Skeletal muscle tissue (tissue), 4 donors: ENCODE data around the gene CTDSPL2. TPM values are rescaled to one million over a fixed set of nuclear protein-coding genes. Genes with fewer than 3 reads are reported as not detected.
"Not testable (repeated sequence)": the region's sequence is repeated elsewhere in the genome, so short reads cannot be mapped to it uniquely, and the experiment has no call there.

ENCODE experiments used
- H3K27ac ChIP-seq: one replicate; pipeline ENCODE4 v1.7.0; 2013; ENCODE audit warnings: mild to moderate bottlenecking, low read depth, low read length, inconsistent platforms
- H3K27me3 ChIP-seq, 3 donors: one replicate each; pipeline ENCODE4 v1.7.0; 2013; ENCODE audit warnings: low read length in 3 of 3; ENCODE audit not compliant: control insufficient read depth in 3 of 3, insufficient read depth in 3 of 3
- H3K36me3 ChIP-seq, 3 donors: one replicate each; pipeline ENCODE4 v1.7.0; 2013; ENCODE audit warnings: low read length in 3 of 3; ENCODE audit not compliant: control insufficient read depth in 3 of 3, insufficient read depth in 3 of 3
- H3K4me1 ChIP-seq, 3 donors: one replicate each; pipeline ENCODE4 v1.7.0; 2013; ENCODE audit warnings: low read length in 3 of 3, mild to moderate bottlenecking in 3 of 3; ENCODE audit not compliant: control insufficient read depth in 3 of 3, insufficient read depth in 3 of 3
- H3K4me3 ChIP-seq, 3 donors: one replicate each; pipeline ENCODE4 v1.7.0; 2013; ENCODE audit warnings: low read length in 3 of 3
- H3K9ac ChIP-seq, 3 donors: one replicate each; pipeline ENCODE4 v1.7.0; 2013; ENCODE audit warnings: low read length in 3 of 3, mild to moderate bottlenecking in 3 of 3, moderate library complexity in 2 of 3, low read depth in 1 of 3
- H3K9me3 ChIP-seq, 3 donors: one replicate each; pipeline ENCODE4 v1.7.0; 2013; ENCODE audit warnings: low read length in 3 of 3; ENCODE audit not compliant: control insufficient read depth in 3 of 3
- total RNA-seq: library from RNA; depleted of rRNA; stranded (reverse); fragments of >200 nt; gene quantifications from one replicate; pipeline ENCODE4 v1.2.3, GENCODE V29; 2014
- donor health status: Osteomylitis.

CTDSPL2 gene
- total RNA-seq, 1 donor from 2014 or later = 59.5 TPM

GRCh38 chr15:44438402-44438801, 11.0 kb downstream of the CTDSPL2 start:
- peaks cover 0 to 2% (median 0%) of the 10 kb centered on the region in 3 donors for H3K36me3 ChIP-seq
- no peak overlapping the region for H3K9ac ChIP-seq
- H3K27ac ChIP-seq = no peak overlapping the region
- peaks cover 0 to 3% (median 3%) of the 10 kb centered on the region in 3 donors for H3K4me1 ChIP-seq
- no peaks in the 10 kb centered on the region for H3K9me3 ChIP-seq
- H3K4me3 ChIP-seq = no peak overlapping the region
- H3K27me3 ChIP-seq = no peaks in the 10 kb centered on the region

- Histone ChIP-seq H3K9ac (no peak overlapping the region), H3K27me3 (no peaks in the 10 kb centered on the region), H3K36me3 (peaks cover 0 to 2% (median 0%) of the 10 kb centered on the region in 3 donors), H3K9me3 (no peaks in the 10 kb centered on the region), H3K4me1 (peaks cover 0 to 3% (median 3%) of the 10 kb centered on the region in 3 donors), H3K27ac (no peak overlapping the region), H3K4me3 (no peak overlapping the region)
Observed at GRCh38 chr15:44441095-44441501, 13.7 kb downstream of the CTDSPL2 start.

- Histone ChIP-seq H3K27me3 (no peaks in the 10 kb centered on the region), H3K36me3 (peaks cover 0 to 9% (median 6%) of the 10 kb centered on the region in 3 donors), H3K27ac (no peak overlapping the region), H3K9me3 (no peaks in the 10 kb centered on the region), H3K9ac (no peak overlapping the region), H3K4me1 (peaks cover 0 to 3% (median 3%) of the 10 kb centered on the region in 3 donors), H3K4me3 (no peak overlapping the region)
Observed at GRCh38 chr15:44443515-44443914, 16.1 kb downstream of the CTDSPL2 start.

- Histone ChIP-seq H3K27me3 (no peaks in the 10 kb centered on the region), H3K9me3 (no peaks in the 10 kb centered on the region), H3K36me3 (peaks cover 0 to 9% (median 6%) of the 10 kb centered on the region in 3 donors), H3K4me3 (no peak overlapping the region), H3K9ac (no peak overlapping the region), H3K27ac (no peak overlapping the region), H3K4me1 (no peaks in the 10 kb centered on the region)
Observed at GRCh38 chr15:44447772-44448376, 20.4 kb downstream of the CTDSPL2 start.

GRCh38 chr15:44450172-44450571, 22.7 kb downstream of the CTDSPL2 start:
- Histone ChIP-seq H3K4me3 (no peak overlapping the region), H3K9me3 (no peaks in the 10 kb centered on the region), H3K9ac (no peak overlapping the region), H3K36me3 (peaks cover 0 to 9% (median 6%) of the 10 kb centered on the region in 3 donors), H3K4me1 (no peaks in the 10 kb centered on the region), H3K27ac (no peak overlapping the region), H3K27me3 (no peaks in the 10 kb centered on the region)

GRCh38 chr15:44453578-44454283, 26.3 kb downstream of the CTDSPL2 start:
- not testable (repeated sequence) for H3K9me3 ChIP-seq, H3K27me3 ChIP-seq, H3K4me3 ChIP-seq, H3K36me3 ChIP-seq, H3K27ac ChIP-seq, H3K4me1 ChIP-seq, H3K9ac ChIP-seq

- Histone ChIP-seq H3K4me1 (no peaks in the 10 kb centered on the region), H3K9ac (no peak overlapping the region), H3K27me3 (no peaks in the 10 kb centered on the region), H3K4me3 (no peak overlapping the region), H3K27ac (no peak overlapping the region), H3K9me3 (no peaks in the 10 kb centered on the region), H3K36me3 (peaks cover 0 to 9% (median 6%) of the 10 kb centered on the region in 3 donors)
Observed at GRCh38 chr15:44458429-44458828, 31.0 kb downstream of the CTDSPL2 start.

GRCh38 chr15:44468709-44469385, 41.4 kb downstream of the CTDSPL2 start:
- Histone ChIP-seq H3K9ac (no peak overlapping the region), H3K4me3 (no peak overlapping the region), H3K9me3 (peaks cover 0 to 2% (median 0%) of the 10 kb centered on the region in 3 donors), H3K4me1 (no peaks in the 10 kb centered on the region), H3K27ac (no peak overlapping the region), H3K36me3 (peaks cover 0 to 7% (median 6%) of the 10 kb centered on the region in 3 donors), H3K27me3 (no peaks in the 10 kb centered on the region)

- H3K36me3 ChIP-seq = no peaks in the 10 kb centered on the region
Observed at GRCh38 chr15:44471885-44472455, 44.5 kb downstream of the CTDSPL2 start.

GRCh38 chr15:44479343-44479742, 51.9 kb downstream of the CTDSPL2 start:
- Histone ChIP-seq H3K9ac (no peak overlapping the region), H3K4me1 (no peaks in the 10 kb centered on the region), H3K36me3 (no peaks in the 10 kb centered on the region), H3K27ac (no peak overlapping the region), H3K27me3 (no peaks in the 10 kb centered on the region), H3K4me3 (no peak overlapping the region), H3K9me3 (no peaks in the 10 kb centered on the region)

More at GRCh38 chr15:44471885-44472455, 44.5 kb downstream of the CTDSPL2 start:
- no peak overlapping the region for H3K27ac ChIP-seq
- H3K9ac ChIP-seq = no peak overlapping the region
- H3K4me3 ChIP-seq = no peak overlapping the region
- no peaks in the 10 kb centered on the region for H3K4me1 ChIP-seq
- H3K9me3 ChIP-seq = peaks cover 0 to 2% (median 0%) of the 10 kb centered on the region in 3 donors
- no peaks in the 10 kb centered on the region for H3K27me3 ChIP-seq
